DMS153 (cell line): Measurements from ENCODE around the gene ROR1.
"Not testable (repeated sequence)": the region's sequence is repeated elsewhere in the genome, so short reads cannot be mapped to it uniquely, and the experiment has no call there.

Experiments used
- DNase-seq: peaks from one replicate; lab custom pipeline; 2025; lab: John Stamatoyannopoulos, UW

The ROR1 gene

GRCh38 chr1:63759778-63760177, 14.0 kb upstream of the ROR1 start:
- DNase-seq, result no peak

GRCh38 chr1:63770381-63770780, 3.4 kb upstream of the ROR1 start:
- no peak for DNase-seq

GRCh38 chr1:63772201-63772600, 1.6 kb upstream of the ROR1 start:
- DNase-seq, result no peak

- DNase-seq, result no peak
Observed at GRCh38 chr1:63772876-63773275, 941 bp upstream of the ROR1 start.

GRCh38 chr1:63773496-63773814, 362 bp upstream of the ROR1 start:
- DNase-seq, result no peak

- DNase-seq, result no peak
Observed at GRCh38 chr1:63774617-63775417, 1.0 kb downstream of the ROR1 start.

- DNase-seq, result no peak
Observed at GRCh38 chr1:63775418-63776127, 1.8 kb downstream of the ROR1 start.

GRCh38 chr1:63777286-63777685, 3.5 kb downstream of the ROR1 start:
- no peak for DNase-seq

- no peak for DNase-seq
Observed at GRCh38 chr1:63777965-63778880, 4.4 kb downstream of the ROR1 start.

- DNase-seq, result no peak
Observed at GRCh38 chr1:63779338-63780211, 5.8 kb downstream of the ROR1 start.

GRCh38 chr1:63780565-63780964, 6.7 kb downstream of the ROR1 start:
- DNase-seq, result no peak

GRCh38 chr1:63782982-63783381, 9.2 kb downstream of the ROR1 start:
- DNase-seq, result no peak

GRCh38 chr1:63784083-63784482, 10.3 kb downstream of the ROR1 start:
- no peak for DNase-seq

GRCh38 chr1:63784489-63785390, 10.9 kb downstream of the ROR1 start:
- no peak for DNase-seq

GRCh38 chr1:63787270-63787669, 13.5 kb downstream of the ROR1 start:
- not testable (repeated sequence) for DNase-seq

GRCh38 chr1:63787875-63788274, 14.1 kb downstream of the ROR1 start:
- peak; percentile 51 for DNase-seq

GRCh38 chr1:63789856-63790605, 16.2 kb downstream of the ROR1 start:
- no peak for DNase-seq

- DNase-seq, result no peak
Observed at GRCh38 chr1:63790989-63791388, 17.2 kb downstream of the ROR1 start.

- no peak for DNase-seq
Observed at GRCh38 chr1:63792152-63792551, 18.3 kb downstream of the ROR1 start.

- no peak for DNase-seq
Observed at GRCh38 chr1:63793741-63794240, 20.0 kb downstream of the ROR1 start.
